A204.1 (cell line): Measurements from ENCODE around the gene SULT1A4.
A peak's percentile ranks its signal among the peaks of the same experiment; 100 is the strongest.
"Not testable (repeated sequence)": the region's sequence is repeated elsewhere in the genome, so short reads cannot be mapped to it uniquely, and the experiment has no call there.

Experiments
- FAIRE-seq: peaks from 2 replicates; lab custom pipeline; 2012; peaks lifted over from hg19 to GRCh38; lab: Jason Lieb, UNC

The SULT1A4 gene

GRCh38 chr16:29459706-29460646 lies at the start of gene SULT1A4:
Gene SULT1A4 (plus strand): TSS chr16:29459913. CDS start chr16:29461386, 1,473 bp downstream.
- not testable (repeated sequence) for FAIRE-seq

DNA sequence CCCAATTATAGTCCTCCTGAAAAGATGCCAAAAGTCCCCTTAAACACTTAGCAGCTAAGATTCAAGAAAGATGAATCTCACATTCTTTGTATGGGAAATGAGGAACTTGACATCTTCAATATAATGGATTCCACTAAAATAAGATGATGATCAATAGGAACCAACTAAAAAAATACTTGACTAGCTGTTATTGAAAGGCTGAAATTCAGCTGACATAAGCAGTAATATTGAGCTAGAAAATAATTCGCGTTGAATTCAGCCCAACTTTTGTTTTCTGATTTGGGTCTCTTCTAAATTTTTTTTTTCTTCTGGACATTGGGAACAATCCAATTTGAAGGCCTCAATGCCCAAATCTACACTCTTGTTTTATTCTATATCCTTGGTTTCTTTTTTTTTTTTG lies 36.1 kb upstream of the SULT1A4 start:
- FAIRE-seq: not testable (repeated sequence)

- FAIRE-seq: not testable (repeated sequence)
Observed at GRCh38 chr16:29425390-29425789, 34.3 kb upstream of the SULT1A4 start.

DNA sequence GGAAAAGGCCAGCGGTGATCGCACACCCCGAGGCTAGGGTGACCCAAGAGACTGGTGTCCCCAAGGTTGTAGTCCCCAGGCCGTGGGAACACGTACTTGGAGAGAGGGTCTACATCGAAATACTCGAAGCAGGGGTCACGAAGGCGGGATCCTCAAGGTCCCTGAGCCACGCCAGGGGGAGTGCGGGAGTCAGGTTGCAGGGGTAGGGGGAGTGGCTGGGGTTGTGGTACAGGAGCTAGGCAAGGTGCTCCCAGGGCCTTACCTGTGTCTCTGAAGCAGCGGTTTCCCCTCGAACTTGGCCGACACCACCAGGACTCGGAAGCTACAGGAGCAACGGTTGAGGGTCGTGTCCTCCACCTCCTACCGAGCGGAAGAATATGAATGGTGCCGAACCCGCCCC lies 6.0 kb upstream of the SULT1A4 start:
- not testable (repeated sequence) for FAIRE-seq

DNA sequence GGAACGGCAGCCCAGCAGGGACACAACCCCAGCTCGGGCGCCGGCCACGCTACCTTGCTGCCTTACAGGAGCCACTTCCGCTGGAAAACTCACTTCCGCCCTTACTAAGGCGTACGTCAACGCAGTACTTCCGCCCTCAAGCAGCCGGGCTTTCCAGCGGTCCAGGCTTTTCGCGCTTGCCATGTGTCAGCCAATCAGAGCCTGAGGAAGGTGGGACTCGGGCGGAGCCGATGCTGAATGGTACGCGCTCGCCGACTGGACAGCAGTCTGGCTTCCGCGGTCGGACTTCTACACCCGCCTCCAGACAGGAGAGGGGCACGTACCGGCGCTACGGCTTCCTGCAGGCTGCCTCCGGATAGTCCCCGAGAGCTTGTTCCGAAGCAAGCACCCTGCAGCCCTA lies 5.4 kb upstream of the SULT1A4 start, which contains the start of the genes BOLA2 and SLX1B:
Gene BOLA2, minus strand, starts transcription at position 83 of the 400 bp plus-strand sequence. CDS start 98 bp downstream, outside the sequence.
Gene SLX1B, plus strand, starts transcription at position 265 of the 400 bp plus-strand sequence.
- FAIRE-seq: peak; percentile 99

GRCh38 chr16:29454828-29455227 lies 4.9 kb upstream of the SULT1A4 start:
- FAIRE-seq: peak; percentile 66

DNA sequence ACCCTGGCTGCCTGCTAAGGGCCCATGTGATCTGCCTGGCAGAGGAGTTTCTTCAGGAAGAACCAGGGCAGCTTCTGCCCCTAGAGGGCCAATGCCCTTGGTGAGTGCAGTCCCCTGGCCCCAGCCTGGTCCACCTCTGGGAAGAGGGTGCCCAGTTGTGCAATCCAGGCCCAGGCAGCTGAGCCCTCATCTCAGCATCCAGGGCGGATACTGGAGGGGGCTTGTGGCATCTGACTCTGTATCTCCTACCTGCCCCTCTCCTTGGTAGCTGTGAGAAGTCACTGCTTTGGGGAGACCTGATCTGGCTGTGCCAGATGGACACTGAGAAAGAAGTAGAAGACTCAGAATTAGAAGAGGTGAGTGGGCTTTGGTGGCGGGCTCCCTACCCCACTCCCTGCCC lies 2.1 kb upstream of the SULT1A4 start:
- FAIRE-seq: not testable (repeated sequence)

DNA sequence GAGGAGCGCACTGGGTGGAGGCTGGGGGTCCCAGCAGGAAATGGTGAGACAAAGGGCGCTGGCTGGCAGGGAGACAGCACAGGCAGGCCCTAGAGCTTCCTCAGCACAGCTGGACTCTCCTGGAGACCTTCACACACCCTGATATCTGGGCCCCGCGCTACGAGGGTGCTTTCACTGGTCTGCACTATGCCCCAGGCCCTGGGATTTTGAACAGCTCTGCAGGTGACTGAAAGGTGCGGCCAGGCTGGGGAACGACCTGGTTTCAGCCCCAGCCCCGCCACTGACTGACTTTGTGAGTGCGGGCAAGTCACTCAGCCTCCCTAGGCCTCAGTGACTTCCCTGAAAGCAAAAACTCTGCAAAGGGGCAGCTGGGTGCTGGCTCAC lies 926 bp downstream of the SULT1A4 start:
- not testable (repeated sequence) for FAIRE-seq

GRCh38 chr16:29465985-29466824 lies 6.5 kb downstream of the SULT1A4 start:
- FAIRE-seq: not testable (repeated sequence)

GRCh38 chr16:29466904-29467303 lies 7.2 kb downstream of the SULT1A4 start:
- not testable (repeated sequence) for FAIRE-seq

GRCh38 chr16:29467654-29468366 lies 8.1 kb downstream of the SULT1A4 start:
- not testable (repeated sequence) for FAIRE-seq

- not testable (repeated sequence) for FAIRE-seq
Observed at GRCh38 chr16:29469660-29470059, 9.9 kb downstream of the SULT1A4 start.

GRCh38 chr16:29472065-29472464 lies 12.4 kb downstream of the SULT1A4 start:
- FAIRE-seq: not testable (repeated sequence)

DNA sequence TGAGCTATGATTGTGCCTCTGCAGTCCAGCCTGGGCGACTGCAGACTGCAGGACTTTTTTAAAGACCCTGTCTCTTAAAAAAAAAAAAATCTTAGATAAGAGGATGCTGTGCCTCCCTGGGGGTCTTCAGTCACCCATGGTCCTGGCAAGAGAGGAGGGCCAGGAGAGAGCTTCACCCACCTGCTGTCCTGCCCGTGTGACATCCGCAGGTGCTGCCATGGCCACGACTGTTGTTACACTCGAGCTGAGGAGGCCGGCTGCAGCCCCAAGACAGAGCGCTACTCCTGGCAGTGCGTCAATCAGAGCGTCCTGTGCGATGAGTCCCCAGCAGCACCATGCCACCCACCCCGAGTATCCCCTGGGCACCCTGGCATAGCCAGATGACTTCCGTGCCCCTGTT lies 22.6 kb downstream of the SULT1A4 start:
- not testable (repeated sequence) for FAIRE-seq

- FAIRE-seq: not testable (repeated sequence)
Observed at GRCh38 chr16:29506308-29506707, 46.6 kb downstream of the SULT1A4 start, which contains the start of gene NPIPB12. Gene NPIPB12 (minus strand): TSS chr16:29506408.
